Caki2 (cell line): ENCODE measurements around the gene TWF2. TPM values are rescaled to one million over a fixed set of nuclear protein-coding genes. Genes with fewer than 3 reads are reported as not detected.
A peak's percentile ranks its signal among the peaks of the same experiment; 100 is the strongest.

Experiments
- DNase-seq: peaks from one replicate; pipeline ENCODE4 v3.0.0-alpha.2; 2015; ENCODE audit warnings: low read depth
- in situ Hi-C: cut with HindIII; loops from 2 replicates; pipeline ENCODE4 v1.10.0; 2016; ENCODE audit warnings: low sequenced_read_pairs, low pct_unique_long_range_greater_than_20kb, mixed read lengths
- total RNA-seq: library from RNA; depleted of rRNA; stranded (reverse); fragments of >200 nt; shearing (Covaris generic); gene quantifications from 2 replicates; pipeline ENCODE4 v1.2.3, GENCODE V29; 2014; ENCODE audit warnings: low replicate concordance

TWF2 gene
- total RNA-seq, 1 experiment from 2014 or later = 206 TPM

GRCh38 chr3:52265387-52265786, 26.4 kb upstream of the TWF2 start:
- in situ Hi-C loops = no loop called here
- DNase-seq = no peak

GRCh38 chr3:52262447-52262846, 23.5 kb upstream of the TWF2 start:
- no peak for DNase-seq
- in situ Hi-C loops = no loop called here

- in situ Hi-C loops = no loop called here
- DNase-seq = no peak
Observed at GRCh38 chr3:52259448-52259847, 20.5 kb upstream of the TWF2 start.

- in situ Hi-C loops = no loop called here
- DNase-seq = no peak
Observed at GRCh38 chr3:52259035-52259434, 20.1 kb upstream of the TWF2 start.

- no peak for DNase-seq
- in situ Hi-C loops = no loop called here
Observed at GRCh38 chr3:52257911-52258310, 19.0 kb upstream of the TWF2 start.

- no peak for DNase-seq
- in situ Hi-C loops = no loop called here
Observed at GRCh38 chr3:52256622-52257021, 17.7 kb upstream of the TWF2 start.

- in situ Hi-C loops = no loop called here
- no peak for DNase-seq
Observed at GRCh38 chr3:52256159-52256558, 17.2 kb upstream of the TWF2 start.

GRCh38 chr3:52254608-52255007, 15.7 kb upstream of the TWF2 start:
- no peak for DNase-seq
- in situ Hi-C loops = no loop called here

- no peak for DNase-seq
- in situ Hi-C loops = no loop called here
Observed at GRCh38 chr3:52253314-52254304, 14.7 kb upstream of the TWF2 start.

GRCh38 chr3:52250122-52250521, 11.2 kb upstream of the TWF2 start:
- in situ Hi-C loops = no loop called here
- DNase-seq = no peak

- in situ Hi-C loops = no loop called here
Observed at GRCh38 chr3:52249683-52250082, 10.7 kb upstream of the TWF2 start.

GRCh38 chr3:52248816-52249547, 10.0 kb upstream of the TWF2 start:
- in situ Hi-C loops = no loop called here
- no peak for DNase-seq

More at GRCh38 chr3:52249683-52250082, 10.7 kb upstream of the TWF2 start:
- DNase-seq = no peak

- no peak for DNase-seq
- in situ Hi-C loops = no loop called here
Observed at GRCh38 chr3:52248165-52248541, 9.2 kb upstream of the TWF2 start.

- in situ Hi-C loops = no loop called here
Observed at GRCh38 chr3:52247409-52248164, 8.6 kb upstream of the TWF2 start.

GRCh38 chr3:52246728-52247408, 7.9 kb upstream of the TWF2 start:
- no peak for DNase-seq
- in situ Hi-C loops = no loop called here

More at GRCh38 chr3:52247409-52248164, 8.6 kb upstream of the TWF2 start:
- no peak for DNase-seq

- in situ Hi-C loops = no loop called here
- no peak for DNase-seq
Observed at GRCh38 chr3:52246264-52246620, 7.3 kb upstream of the TWF2 start.

- DNase-seq = peak; percentile 51
- in situ Hi-C loops = no loop called here
Observed at GRCh38 chr3:52245322-52246263, 6.6 kb upstream of the TWF2 start, which contains the start of gene PPM1M. Gene PPM1M, plus strand, starts transcription at chr3:52245759. Its CDS starts 66 bp downstream, at chr3:52245825.
